Epithelial cell of prostate (primary cell): ENCODE measurements around the gene HAUS6.
A peak's percentile ranks its signal among the peaks of the same experiment; 100 is the strongest.
"Not testable (repeated sequence)": the region's sequence is repeated elsewhere in the genome, so short reads cannot be mapped to it uniquely, and the experiment has no call there.

ENCODE experiments used
- DNase-seq: peaks from one replicate; pipeline ENCODE4 v3.0.0-alpha.2; 2011; ENCODE audit warnings: low read depth, low spot score
- H3K27ac ChIP-seq: fragments of 450-650 bp; 2 replicates; pipeline ENCODE4 v1.5.1; 2017; ENCODE audit warnings: mild to moderate bottlenecking

The HAUS6 gene, protein sequence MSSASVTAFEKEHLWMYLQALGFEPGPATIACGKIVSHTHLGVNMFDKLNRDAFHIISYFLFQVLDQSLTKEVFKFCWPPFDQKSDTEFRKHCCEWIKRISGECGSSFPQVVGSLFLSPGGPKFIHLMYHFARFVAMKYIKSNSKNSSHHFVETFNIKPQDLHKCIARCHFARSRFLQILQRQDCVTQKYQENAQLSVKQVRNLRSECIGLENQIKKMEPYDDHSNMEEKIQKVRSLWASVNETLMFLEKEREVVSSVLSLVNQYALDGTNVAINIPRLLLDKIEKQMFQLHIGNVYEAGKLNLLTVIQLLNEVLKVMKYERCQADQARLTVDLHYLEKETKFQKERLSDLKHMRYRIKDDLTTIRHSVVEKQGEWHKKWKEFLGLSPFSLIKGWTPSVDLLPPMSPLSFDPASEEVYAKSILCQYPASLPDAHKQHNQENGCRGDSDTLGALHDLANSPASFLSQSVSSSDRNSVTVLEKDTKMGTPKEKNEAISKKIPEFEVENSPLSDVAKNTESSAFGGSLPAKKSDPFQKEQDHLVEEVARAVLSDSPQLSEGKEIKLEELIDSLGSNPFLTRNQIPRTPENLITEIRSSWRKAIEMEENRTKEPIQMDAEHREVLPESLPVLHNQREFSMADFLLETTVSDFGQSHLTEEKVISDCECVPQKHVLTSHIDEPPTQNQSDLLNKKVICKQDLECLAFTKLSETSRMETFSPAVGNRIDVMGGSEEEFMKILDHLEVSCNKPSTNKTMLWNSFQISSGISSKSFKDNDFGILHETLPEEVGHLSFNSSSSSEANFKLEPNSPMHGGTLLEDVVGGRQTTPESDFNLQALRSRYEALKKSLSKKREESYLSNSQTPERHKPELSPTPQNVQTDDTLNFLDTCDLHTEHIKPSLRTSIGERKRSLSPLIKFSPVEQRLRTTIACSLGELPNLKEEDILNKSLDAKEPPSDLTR

DNA sequence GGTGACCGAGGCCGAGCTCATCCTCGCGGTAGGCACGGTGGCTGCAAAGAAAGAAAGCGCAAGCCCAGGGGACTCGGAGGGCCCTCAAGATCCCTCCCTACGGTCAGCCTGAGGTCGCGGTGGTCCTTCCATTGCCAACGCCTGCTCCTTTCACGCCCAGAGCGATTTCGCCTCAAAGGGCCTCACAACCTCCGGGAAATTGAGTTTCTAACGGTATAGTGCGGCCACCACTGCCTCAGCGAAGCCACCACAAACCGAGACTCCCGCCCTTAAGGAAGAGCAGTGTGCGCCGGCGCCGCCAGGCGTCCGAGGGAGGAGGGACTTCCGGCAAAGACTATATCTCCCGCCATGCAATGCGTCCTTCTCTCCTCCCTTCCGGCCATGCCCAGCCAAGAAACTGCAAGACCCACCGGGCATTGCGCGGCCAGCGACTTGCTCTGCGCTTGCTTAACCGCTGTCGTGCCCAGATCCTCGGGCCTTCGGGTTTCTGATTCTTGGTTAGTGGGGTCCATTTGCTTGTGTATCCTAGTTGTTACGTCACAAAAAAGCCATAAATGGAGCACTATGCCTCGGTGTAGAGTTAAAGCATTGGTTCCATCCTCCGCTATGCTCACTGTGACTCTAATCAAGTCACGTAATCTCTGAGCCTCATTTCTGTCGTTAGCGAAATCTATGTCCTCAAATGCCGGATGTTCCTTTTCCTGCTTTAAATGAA, at the start of gene HAUS6:
Gene HAUS6 (minus strand): TSS at position 274 of the 715 bp plus-strand sequence. CDS start 253 bp downstream, at position 21.
- peak; percentile 83 for DNase-seq
- peak within 1 kb of the TSS; percentile 73 for H3K27ac ChIP-seq

GRCh38 chr9:19152160-19152498, 49.4 kb upstream of the HAUS6 start:
- H3K27ac ChIP-seq, result not testable (repeated sequence)

GRCh38 chr9:19151425-19152159, 48.9 kb upstream of the HAUS6 start:
- H3K27ac ChIP-seq, result no peak overlapping the region
- DNase-seq, result no peak

More at GRCh38 chr9:19152160-19152498, 49.4 kb upstream of the HAUS6 start:
- not testable (repeated sequence) for DNase-seq

DNA sequence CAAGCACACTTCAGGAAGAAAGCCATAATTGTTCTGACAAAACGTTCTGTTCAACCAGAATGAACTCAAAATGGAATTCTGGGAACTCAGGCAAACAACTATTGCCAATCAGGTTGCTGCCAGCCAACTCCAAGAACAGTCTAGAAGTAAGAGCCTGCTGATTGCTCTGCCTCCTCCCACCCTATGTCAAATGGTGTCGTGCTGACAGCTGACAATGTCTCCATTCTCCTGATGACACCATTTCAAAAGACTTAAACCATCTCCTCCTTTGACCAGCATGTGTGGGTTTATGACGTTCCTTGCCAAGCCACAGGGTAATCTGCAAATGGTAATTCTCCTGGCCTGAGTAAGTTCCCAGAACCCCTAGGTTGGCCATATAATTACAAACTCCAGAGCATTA, 46.5 kb upstream of the HAUS6 start:
- no peak for DNase-seq
- H3K27ac ChIP-seq, result no peak overlapping the region

GRCh38 chr9:19148187-19148586, 45.5 kb upstream of the HAUS6 start:
- no peak for DNase-seq

DNA sequence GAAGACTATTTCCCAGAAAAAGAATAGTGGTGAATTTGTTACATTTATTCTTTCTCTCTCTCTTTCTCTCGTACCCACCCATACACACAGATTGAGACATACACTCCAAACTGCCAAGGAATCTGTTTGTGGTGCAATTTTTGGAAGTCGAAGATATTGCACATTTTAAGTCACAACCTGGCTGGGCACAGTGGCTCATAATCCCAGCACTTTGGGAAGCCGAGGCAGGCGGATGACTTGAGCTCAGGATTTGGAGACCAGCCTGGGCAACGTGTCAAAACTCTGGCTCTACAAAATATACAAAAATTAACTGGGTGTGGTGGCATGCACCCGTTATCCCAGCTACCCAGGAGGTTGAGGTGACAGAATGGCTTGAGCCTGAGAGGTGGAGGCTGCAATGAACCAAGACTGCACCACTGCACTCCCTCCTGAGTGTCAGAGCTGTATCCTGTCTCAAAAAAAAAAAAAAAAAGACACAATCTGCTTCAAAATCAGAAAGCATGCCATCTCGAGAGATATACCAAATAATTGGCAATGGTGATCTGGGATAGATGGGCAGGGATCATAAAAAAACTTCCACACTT, 43.8 kb upstream of the HAUS6 start:
- no peak for DNase-seq
- H3K27ac ChIP-seq, result no peak overlapping the region

More at GRCh38 chr9:19148187-19148586, 45.5 kb upstream of the HAUS6 start:
- no peak overlapping the region for H3K27ac ChIP-seq

GRCh38 chr9:19145881-19146280, 43.2 kb upstream of the HAUS6 start:
- H3K27ac ChIP-seq, result no peak overlapping the region
- no peak for DNase-seq

GRCh38 chr9:19140259-19140658, 37.6 kb upstream of the HAUS6 start:
- no peak overlapping the region for H3K27ac ChIP-seq
- DNase-seq, result no peak

- no peak overlapping the region for H3K27ac ChIP-seq
- no peak for DNase-seq
Measured at GRCh38 chr9:19138084-19138483, 35.4 kb upstream of the HAUS6 start.

DNA sequence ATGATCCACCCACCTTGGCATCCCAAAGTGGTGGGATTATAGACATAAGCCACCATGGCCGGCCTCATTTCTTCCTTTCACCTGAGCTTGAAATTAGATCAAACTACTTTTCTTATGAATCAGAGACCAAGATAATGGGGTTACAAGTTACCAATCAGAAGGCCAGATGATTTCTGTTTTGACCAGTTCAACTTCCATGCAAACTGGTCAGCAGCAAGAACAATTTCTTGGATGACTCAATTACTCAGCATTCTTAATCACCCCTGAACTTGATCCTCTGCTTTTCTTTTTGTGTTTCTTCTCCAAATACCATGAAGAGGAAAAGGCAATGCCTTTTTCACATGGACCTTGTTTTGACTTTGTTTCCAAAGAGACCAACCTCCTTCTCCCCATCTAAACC, 34.6 kb upstream of the HAUS6 start:
- no peak for DNase-seq

DNA sequence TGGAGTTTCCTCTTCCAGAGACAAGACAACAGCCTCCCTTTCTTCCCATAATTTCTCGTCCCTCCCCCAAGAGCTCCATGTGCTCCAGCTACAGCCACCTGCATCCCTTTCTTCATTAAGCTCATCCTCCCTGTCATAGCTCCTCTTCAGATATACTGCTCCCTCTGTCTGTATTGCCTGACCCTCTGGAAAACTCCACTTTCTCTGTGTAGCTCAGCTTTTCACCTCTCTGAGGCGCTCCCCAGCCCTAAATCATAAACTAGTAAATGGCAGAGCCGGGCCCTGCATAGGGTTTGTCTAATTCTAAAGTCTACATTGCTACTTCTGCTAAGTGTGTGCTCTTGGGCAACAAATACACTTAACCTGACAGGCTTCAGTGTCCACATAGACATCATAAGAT, 33.4 kb upstream of the HAUS6 start:
- no peak for DNase-seq
- no peak overlapping the region for H3K27ac ChIP-seq

More for the DNA sequence above, 34.6 kb upstream of the HAUS6 start:
- H3K27ac ChIP-seq, result no peak overlapping the region

DNA sequence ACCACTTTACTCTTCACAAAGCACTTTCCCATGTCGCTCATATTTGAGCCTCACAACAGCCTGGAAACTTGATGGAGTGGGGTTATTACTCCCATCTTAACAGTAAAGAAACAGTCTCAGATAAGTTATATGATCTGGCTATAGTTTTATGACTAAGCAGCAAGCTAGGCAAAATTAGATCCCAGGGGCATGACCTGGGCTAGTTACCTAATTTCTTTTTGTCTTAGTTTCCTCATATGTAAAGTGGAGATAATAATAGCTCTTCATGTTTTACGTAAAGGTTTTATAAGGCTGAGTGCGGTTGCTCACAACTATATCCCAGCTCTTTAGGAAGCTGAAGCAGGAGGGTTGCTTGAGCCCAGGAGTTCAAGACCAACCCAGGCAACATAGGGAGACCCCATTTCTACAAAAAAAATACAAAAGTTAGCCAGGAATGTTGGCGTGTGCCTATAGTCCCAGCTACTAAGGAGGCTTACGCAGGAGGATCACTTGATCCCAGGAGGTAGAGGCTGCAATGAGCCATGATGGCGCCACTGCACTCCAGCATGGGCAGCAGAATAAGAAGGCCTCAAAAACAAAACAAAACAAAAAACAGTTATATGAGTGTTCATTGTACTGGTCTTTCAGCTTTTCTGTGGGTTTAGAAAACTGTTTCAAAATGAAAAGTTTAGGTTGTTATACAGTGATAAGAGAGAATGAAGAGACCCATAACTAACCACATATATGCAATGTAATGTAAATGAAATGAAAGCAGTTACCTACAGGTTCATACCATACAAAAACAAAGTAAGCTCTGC, 31.0 kb upstream of the HAUS6 start:
- H3K27ac ChIP-seq, result no peak overlapping the region
- DNase-seq, result no peak

DNA sequence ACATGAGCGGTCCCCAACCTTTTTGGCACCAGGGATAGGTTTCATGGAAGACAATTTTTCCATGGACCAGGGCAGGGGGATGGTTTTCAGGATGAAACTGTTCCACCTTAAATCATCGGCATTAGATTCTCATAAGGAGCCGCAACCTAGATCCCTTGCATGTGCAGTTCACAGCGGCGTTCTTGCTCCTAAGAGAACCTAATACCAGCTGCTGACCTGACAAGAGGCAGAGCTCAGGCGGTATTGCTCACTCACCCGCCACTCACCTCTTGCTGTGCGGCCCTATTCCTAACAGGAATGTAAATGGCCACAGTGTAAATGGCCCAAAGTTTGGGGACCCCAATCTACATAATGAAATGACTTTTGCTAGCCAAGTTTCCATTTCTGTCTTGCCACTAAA, 27.7 kb upstream of the HAUS6 start:
- peak overlapping the region; percentile 69 for H3K27ac ChIP-seq
- no peak for DNase-seq

DNA sequence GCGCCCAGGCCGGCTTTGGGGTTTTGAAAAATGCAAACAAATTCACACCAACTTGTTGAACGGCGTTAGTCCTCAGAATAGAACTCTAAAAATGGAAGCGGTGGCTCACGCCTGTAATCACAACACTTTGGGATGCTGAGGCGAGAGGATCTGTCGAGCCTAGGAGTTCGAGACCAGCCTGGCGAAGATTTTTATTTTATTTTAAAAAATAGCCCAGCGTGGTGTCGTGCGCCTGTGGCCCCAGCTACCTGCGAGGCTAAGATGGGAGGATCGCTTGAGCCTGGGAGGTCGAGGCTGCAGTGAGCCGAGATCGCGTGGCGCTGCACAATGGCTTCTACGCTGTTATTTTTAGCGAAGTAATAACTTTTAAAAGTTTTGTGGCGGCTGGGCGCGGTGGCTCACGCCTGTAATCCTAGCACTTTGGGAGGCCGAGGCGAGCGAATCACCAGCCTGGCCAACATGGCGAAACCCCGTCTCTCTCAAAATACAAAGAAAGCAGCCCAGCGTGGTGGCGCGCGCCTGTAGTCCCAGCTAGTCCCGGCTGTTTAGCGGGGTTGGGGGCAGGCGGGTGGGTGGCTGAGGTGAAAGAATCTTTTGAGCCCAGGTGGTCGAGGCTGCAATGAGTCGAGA, 25.3 kb upstream of the HAUS6 start:
- peak overlapping the region; percentile 69 for H3K27ac ChIP-seq
- no peak for DNase-seq

- no peak for DNase-seq
- peak overlapping the region; percentile 56 for H3K27ac ChIP-seq
Measured at GRCh38 chr9:19124430-19124793, 21.7 kb upstream of the HAUS6 start.

DNA sequence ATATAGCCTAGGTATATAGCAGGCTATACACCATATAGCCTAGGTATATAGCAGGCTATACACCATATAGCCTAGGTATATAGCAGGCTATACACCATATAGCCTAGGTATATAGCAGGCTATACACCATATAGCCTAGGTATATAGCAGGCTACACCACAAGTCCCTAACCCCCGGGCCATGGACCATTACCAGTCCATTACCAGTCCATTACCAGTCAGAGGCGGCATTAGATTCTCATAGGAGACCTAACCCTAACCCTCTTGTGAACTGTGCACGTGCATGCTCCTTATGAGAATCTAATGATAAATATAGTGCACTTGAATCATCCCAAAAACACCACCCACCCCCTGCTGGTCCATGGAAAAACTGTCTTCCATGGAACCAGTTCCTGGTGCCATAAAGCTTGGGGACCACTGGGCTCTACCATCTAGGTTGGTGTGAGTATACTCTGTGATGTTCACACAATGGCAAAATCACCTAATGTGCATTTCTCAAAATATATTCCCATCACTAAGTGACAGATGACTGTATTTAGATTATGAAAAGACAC, 19.9 kb upstream of the HAUS6 start:
- no peak for DNase-seq
- H3K27ac ChIP-seq, result no peak overlapping the region

DNA sequence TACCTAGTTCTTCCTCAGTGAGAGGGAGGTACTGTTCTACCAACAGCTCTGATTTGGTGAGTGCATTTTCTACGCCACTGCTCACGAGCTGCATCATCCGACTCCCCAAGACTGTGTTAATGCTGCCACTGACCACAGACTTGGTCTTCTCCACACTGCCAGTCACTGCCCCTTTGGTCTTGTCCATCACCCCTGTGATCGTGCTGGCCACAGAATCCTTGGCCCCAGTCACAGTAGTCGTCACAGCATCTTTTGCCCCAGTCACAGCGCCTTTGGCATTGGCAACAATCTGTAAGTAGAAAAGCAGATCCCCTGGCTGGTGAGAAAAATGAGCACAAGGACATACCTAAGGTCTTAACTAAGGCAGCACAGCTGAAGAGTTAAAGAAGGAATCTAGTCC, 18.2 kb upstream of the HAUS6 start:
- H3K27ac ChIP-seq, result no peak overlapping the region
- no peak for DNase-seq
